SK-N-SH (cell line): Measurements from ENCODE around the gene CTNNA3.

Experiments
- CTCF ChIP-seq: fragments of 200-600 bp; sonication (generic); IDR thresholded peaks from 2 replicates; pipeline ENCODE4 v1.6.1; 2017; ENCODE audit warnings: antibody characterized with exemption, mild to moderate bottlenecking, moderate library complexity
- JUND ChIP-seq: IDR thresholded peaks from 2 replicates; pipeline ENCODE4 v1.4.0; 2012
- MEF2A ChIP-seq: IDR thresholded peaks from 2 replicates; pipeline ENCODE4 v1.4.0; 2012; ENCODE audit warnings: low read depth, borderline replicate concordance
- POLR2AphosphoS5 ChIP-seq: IDR thresholded peaks from 2 replicates; pipeline ENCODE4 v1.6.1; 2012; ENCODE audit warnings: low read depth, low read length

DNA sequence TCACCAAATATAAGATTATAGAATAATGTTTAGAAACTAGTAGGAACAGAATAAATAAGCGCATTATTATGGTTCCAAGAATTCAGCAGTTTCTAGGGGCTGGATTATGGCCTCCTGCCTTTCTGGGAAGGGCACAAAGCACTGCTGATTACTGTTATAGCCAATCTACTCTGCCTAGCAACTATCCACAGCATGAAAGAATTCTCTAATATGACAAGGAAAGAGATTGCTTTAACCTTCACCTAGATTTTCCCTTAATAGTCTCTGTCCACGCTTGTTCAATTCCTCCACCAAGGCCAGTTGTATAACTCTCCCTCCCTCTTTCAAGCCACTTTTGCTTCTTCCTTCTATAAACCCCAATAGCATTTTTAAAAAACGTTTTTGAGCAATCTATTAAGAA is 1803.7 kb downstream of the CTNNA3 start:
- TF ChIP-seq POLR2AphosphoS5 (no peak), MEF2A (no peak), JUND (no peak), CTCF (no peak)
